BLaER1 treated with 17β-estradiol and CSF1 and Interleukin-3, amounts not matched to agents 10 nM and 100 nM (cell line): ENCODE results near the gene MLIP.
"Not testable (repeated sequence)": the region's sequence is repeated elsewhere in the genome, so short reads cannot be mapped to it uniquely, and the experiment has no call there.

Experiments
- H3K27ac ChIP-seq, 11 experiments: shearing (Covaris generic); formaldehyde crosslinking; 2 replicates each; pipeline ENCODE4 v1.8.1; 2022
- H3K27me3 ChIP-seq, 11 experiments: shearing (Covaris generic); formaldehyde crosslinking; 2 replicates each; pipeline ENCODE4 v1.8.1; 2022
- H3K36me3 ChIP-seq, 11 experiments: shearing (Covaris generic); formaldehyde crosslinking; 2 replicates each; pipeline ENCODE4 v1.8.1; 2022
- H3K4me1 ChIP-seq, 10 experiments: shearing (Covaris generic); formaldehyde crosslinking; 2 replicates each; pipeline ENCODE4 v1.8.1; 2022
- H3K4me2 ChIP-seq, 11 experiments: shearing (Covaris generic); formaldehyde crosslinking; 2 replicates each; pipeline ENCODE4 v1.8.1; 2022
- H3K4me3 ChIP-seq, 10 experiments: shearing (Covaris generic); formaldehyde crosslinking; 2 replicates each; pipeline ENCODE4 v1.8.1; 2022
- H3K9ac ChIP-seq, 11 experiments: shearing (Covaris generic); formaldehyde crosslinking; 2 replicates each; pipeline ENCODE4 v1.8.1; 2022
- H3K9me3 ChIP-seq, 11 experiments: shearing (Covaris generic); formaldehyde crosslinking; replicated peaks in 1 of 11; 2 replicates each; pipeline ENCODE4 v1.8.1; 2022
- H4K20me1 ChIP-seq, 11 experiments: shearing (Covaris generic); formaldehyde crosslinking; 2 replicates each; pipeline ENCODE4 v1.8.1; 2022
- Cebpa-rat ChIP-seq, 11 experiments: shearing (Covaris generic); IDR thresholded peaks; 2 replicates each; pipeline ENCODE4 v1.8.1; 2022

The MLIP gene

GRCh38 chr6:54074578-54075195 lies 36.6 kb upstream of the MLIP start:
- Histone ChIP-seq H3K4me2 (no peak overlapping the region), H3K27me3 (no peaks in the 10 kb centered on the region), H4K20me1 (no peaks in the 10 kb centered on the region; a peak in 1 of 22 replicates), H3K36me3 (no peaks in the 10 kb centered on the region), H3K27ac (no peak overlapping the region), H3K9me3 (no peaks in the 10 kb centered on the region), H3K4me3 (no peak overlapping the region), H3K9ac (no peak overlapping the region), H3K4me1 (peaks cover 0 to 6% (median 0%) of the 10 kb centered on the region in 10 experiments; a peak in 2 of 20 replicates)
- no peak for TF ChIP-seq Cebpa-rat (IDR thresholded peaks at IDR 0.05)

DNA sequence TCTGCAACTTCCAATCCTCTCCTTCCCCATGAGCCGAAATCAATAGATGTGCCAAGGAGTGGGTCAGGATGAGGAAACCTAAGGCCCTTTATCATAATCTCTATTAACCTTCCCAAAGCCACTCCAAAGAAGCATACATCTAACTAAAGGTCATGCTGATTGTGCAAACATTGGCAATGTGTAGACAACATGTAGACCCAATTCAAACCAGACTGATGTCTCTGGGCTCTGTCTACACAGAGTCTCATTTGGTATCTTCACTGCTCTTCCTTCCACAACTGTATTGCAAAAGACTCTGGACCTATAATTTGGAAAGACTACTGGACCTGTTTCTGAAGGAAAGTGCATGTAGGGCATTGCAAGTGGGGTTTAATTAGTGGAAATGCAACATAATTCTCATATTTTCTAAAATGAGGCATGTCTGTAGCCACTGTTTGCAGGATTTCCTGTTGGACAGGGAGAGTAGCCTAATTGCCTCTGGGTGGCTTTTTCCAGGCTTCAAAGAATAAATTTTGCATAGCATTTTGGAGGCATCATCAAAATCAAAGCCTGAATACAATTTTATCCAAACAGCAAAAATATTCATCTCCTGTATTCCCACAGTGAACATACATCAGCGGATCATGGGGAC lies 35.0 kb upstream of the MLIP start:
- no peak overlapping the region for H3K4me2 ChIP-seq
- no peak for TF ChIP-seq Cebpa-rat (IDR thresholded peaks at IDR 0.05)
- H3K36me3 ChIP-seq: no peaks in the 10 kb centered on the region
- H3K9me3 ChIP-seq: no peaks in the 10 kb centered on the region
- peaks cover 0 to 6% (median 0%) of the 10 kb centered on the region in 10 experiments; a peak in 2 of 20 replicates for H3K4me1 ChIP-seq
- H3K9ac ChIP-seq: no peak overlapping the region
- H3K27ac ChIP-seq: no peak overlapping the region
- no peak overlapping the region for H3K4me3 ChIP-seq
- no peaks in the 10 kb centered on the region for H3K27me3 ChIP-seq
- H4K20me1 ChIP-seq: no peaks in the 10 kb centered on the region; a peak in 1 of 22 replicates

DNA sequence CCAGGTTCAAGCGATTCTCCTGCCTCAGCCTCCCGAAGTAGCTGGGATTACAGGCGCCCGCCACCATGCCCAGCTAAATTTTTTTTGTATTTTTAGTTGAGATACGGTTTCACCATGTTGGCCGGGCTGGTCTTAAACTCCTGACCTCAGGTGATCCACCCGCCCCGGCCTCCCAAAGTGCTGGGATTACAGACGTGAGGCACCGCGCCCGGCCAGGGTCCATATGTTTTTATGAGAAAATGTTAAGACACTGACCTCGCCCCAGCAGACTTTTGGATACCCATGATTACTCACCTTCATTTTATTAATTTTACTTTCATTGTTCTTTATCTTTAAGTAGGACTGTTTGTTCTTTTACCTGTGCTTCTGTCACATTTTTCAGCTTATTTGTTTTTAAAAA lies 29.7 kb upstream of the MLIP start:
- H3K9ac ChIP-seq, H3K4me1 ChIP-seq, H3K9me3 ChIP-seq, H3K27me3 ChIP-seq, H4K20me1 ChIP-seq, H3K4me3 ChIP-seq, H3K36me3 ChIP-seq, H3K27ac ChIP-seq, H3K4me2 ChIP-seq: not testable (repeated sequence)

- H3K4me2 ChIP-seq: no peak overlapping the region
- H3K27ac ChIP-seq: no peak overlapping the region
- H3K4me1 ChIP-seq: no peaks in the 10 kb centered on the region
- H3K9ac ChIP-seq: no peak overlapping the region
- H4K20me1 ChIP-seq: no peaks in the 10 kb centered on the region; a peak in 1 of 22 replicates
- TF ChIP-seq Cebpa-rat (IDR thresholded peaks at IDR 0.05): no peak
- no peak overlapping the region for H3K4me3 ChIP-seq
- no peaks in the 10 kb centered on the region for H3K27me3 ChIP-seq
- H3K9me3 ChIP-seq: no peaks in the 10 kb centered on the region
- no peaks in the 10 kb centered on the region for H3K36me3 ChIP-seq
These were observed 28.0 kb upstream of the MLIP start for GRCh38 chr6:54083287-54083686.

- Histone ChIP-seq H3K36me3 (no peaks in the 10 kb centered on the region), H3K9me3 (no peaks in the 10 kb centered on the region), H3K27me3 (no peaks in the 10 kb centered on the region), H3K4me3 (no peak overlapping the region), H3K27ac (no peak overlapping the region), H3K4me1 (no peaks in the 10 kb centered on the region), H3K4me2 (no peak overlapping the region), H4K20me1 (no peaks in the 10 kb centered on the region; a peak in 1 of 22 replicates), H3K9ac (no peak overlapping the region)
- no peak for TF ChIP-seq Cebpa-rat (IDR thresholded peaks at IDR 0.05)
These were observed 27.0 kb upstream of the MLIP start for GRCh38 chr6:54084231-54084630.

DNA sequence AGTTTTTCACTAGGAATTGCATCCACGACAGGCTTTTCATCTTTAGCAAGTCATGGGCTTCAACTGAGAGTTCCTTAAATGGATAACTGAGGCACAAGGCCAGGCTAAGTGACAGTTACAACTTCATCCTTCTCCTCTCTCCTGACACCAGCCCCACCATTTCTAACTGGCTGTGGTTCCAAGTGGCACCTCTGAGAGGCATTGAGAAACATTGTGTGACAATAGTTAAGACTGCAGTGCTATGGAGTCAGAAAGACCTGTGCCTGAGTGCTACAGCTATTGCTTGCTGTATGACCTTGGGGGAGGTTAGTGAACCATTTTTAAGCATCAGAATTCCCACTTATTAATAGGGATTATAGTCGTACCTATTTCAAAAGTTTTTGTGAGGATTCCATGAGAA lies 26.2 kb upstream of the MLIP start:
- no peaks in the 10 kb centered on the region for H3K9me3 ChIP-seq
- no peak overlapping the region for H3K4me2 ChIP-seq
- no peak overlapping the region for H3K27ac ChIP-seq
- no peak overlapping the region for H3K9ac ChIP-seq
- no peaks in the 10 kb centered on the region for H4K20me1 ChIP-seq
- no peak overlapping the region for H3K4me3 ChIP-seq
- no peaks in the 10 kb centered on the region for H3K36me3 ChIP-seq
- no peak for TF ChIP-seq Cebpa-rat (IDR thresholded peaks at IDR 0.05)
- no peaks in the 10 kb centered on the region for H3K4me1 ChIP-seq
- H3K27me3 ChIP-seq: no peaks in the 10 kb centered on the region

DNA sequence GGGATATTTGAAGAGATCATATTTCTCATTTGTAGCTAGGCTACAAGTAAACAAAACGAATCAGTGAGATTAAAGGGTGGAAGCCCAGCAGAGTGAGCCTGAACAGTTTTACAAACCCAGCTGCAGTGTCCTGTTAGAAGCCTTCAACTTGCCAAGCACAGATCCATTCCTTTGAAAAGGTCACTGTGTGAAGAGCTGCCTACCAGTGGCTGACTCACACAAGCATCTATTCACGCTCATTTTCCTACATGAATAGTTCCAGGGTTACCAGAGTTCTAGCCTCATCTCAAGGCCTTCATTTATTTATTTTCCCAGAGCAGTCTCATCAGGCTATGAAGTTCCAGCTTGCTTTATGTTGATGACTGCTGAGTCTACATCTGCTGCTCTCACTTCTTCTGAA lies 25.7 kb upstream of the MLIP start:
- Histone ChIP-seq H3K4me2 (no peak overlapping the region), H4K20me1 (no peaks in the 10 kb centered on the region), H3K4me3 (no peak overlapping the region), H3K27me3 (no peaks in the 10 kb centered on the region), H3K36me3 (no peaks in the 10 kb centered on the region), H3K9ac (no peak overlapping the region), H3K9me3 (no peaks in the 10 kb centered on the region), H3K4me1 (no peaks in the 10 kb centered on the region), H3K27ac (no peak overlapping the region)
- TF ChIP-seq Cebpa-rat (IDR thresholded peaks at IDR 0.05): no peak

- H3K27ac ChIP-seq: no peak overlapping the region
- H3K36me3 ChIP-seq: no peaks in the 10 kb centered on the region
- H4K20me1 ChIP-seq: no peaks in the 10 kb centered on the region
- no peak for TF ChIP-seq Cebpa-rat (IDR thresholded peaks at IDR 0.05)
- H3K4me2 ChIP-seq: no peak overlapping the region
- no peak overlapping the region for H3K9ac ChIP-seq
- no peaks in the 10 kb centered on the region for H3K4me1 ChIP-seq
- H3K27me3 ChIP-seq: no peaks in the 10 kb centered on the region
- H3K9me3 ChIP-seq: no peaks in the 10 kb centered on the region
- no peak overlapping the region for H3K4me3 ChIP-seq
These were observed 24.8 kb upstream of the MLIP start for GRCh38 chr6:54086439-54086838.

GRCh38 chr6:54087721-54088120 lies 23.5 kb upstream of the MLIP start:
- no peak for TF ChIP-seq Cebpa-rat (IDR thresholded peaks at IDR 0.05)
- H3K9me3 ChIP-seq: no peaks in the 10 kb centered on the region
- H3K36me3 ChIP-seq: no peaks in the 10 kb centered on the region
- no peak overlapping the region for H3K9ac ChIP-seq
- no peaks in the 10 kb centered on the region for H3K27me3 ChIP-seq
- H3K4me2 ChIP-seq: no peak overlapping the region
- no peaks in the 10 kb centered on the region for H4K20me1 ChIP-seq
- H3K4me3 ChIP-seq: no peak overlapping the region
- no peak overlapping the region for H3K27ac ChIP-seq
- no peaks in the 10 kb centered on the region for H3K4me1 ChIP-seq

- H3K9ac ChIP-seq: no peak overlapping the region
- H3K4me2 ChIP-seq: no peak overlapping the region
- H3K4me3 ChIP-seq: no peak overlapping the region
- TF ChIP-seq Cebpa-rat (IDR thresholded peaks at IDR 0.05): no peak
- H3K4me1 ChIP-seq: no peaks in the 10 kb centered on the region
- H3K9me3 ChIP-seq: 0 out of 22 replicates have a peak, but pooled peaks cover 0 to 4% (median 0%) of the 10 kb centered on the region in 11 experiments
- H3K27ac ChIP-seq: no peak overlapping the region
- no peaks in the 10 kb centered on the region for H3K36me3 ChIP-seq
- H4K20me1 ChIP-seq: no peaks in the 10 kb centered on the region
- H3K27me3 ChIP-seq: no peaks in the 10 kb centered on the region
These were observed 17.8 kb upstream of the MLIP start for GRCh38 chr6:54093326-54093948.
